Hematopoietic multipotent progenitor cell treated with erythropoietin and hydrocortisone succinate and interleukin-3 and kit ligand, for 6 days (in vitro differentiated cells): ENCODE data around the gene NANOG.
"Not testable (repeated sequence)": the region's sequence is repeated elsewhere in the genome, so short reads cannot be mapped to it uniquely, and the experiment has no call there.

ENCODE experiments used
- DNase-seq: peaks from one replicate; pipeline ENCODE4 v3.0.0-alpha.2; 2015

NANOG gene

DNA sequence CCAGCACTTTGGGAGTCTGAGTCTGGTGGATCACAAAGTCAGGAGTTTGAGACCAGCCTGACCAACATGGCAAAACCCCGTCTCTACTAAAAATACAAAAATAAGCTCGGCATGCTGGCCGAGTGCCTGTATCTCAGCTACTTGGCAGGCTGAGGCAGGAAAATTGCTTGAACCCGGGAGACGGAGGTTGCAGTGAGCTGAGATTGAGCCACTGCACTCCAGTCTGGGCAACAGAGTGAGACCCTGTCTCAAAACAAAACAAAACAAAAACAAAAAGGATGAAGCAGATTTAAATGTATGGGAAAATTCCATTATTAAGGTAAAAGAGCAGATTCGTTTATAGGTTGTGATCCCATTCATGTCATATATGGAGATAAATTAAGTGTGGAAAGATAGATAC is 17.1 kb downstream of the NANOG start:
- DNase-seq, result not testable (repeated sequence)

DNA sequence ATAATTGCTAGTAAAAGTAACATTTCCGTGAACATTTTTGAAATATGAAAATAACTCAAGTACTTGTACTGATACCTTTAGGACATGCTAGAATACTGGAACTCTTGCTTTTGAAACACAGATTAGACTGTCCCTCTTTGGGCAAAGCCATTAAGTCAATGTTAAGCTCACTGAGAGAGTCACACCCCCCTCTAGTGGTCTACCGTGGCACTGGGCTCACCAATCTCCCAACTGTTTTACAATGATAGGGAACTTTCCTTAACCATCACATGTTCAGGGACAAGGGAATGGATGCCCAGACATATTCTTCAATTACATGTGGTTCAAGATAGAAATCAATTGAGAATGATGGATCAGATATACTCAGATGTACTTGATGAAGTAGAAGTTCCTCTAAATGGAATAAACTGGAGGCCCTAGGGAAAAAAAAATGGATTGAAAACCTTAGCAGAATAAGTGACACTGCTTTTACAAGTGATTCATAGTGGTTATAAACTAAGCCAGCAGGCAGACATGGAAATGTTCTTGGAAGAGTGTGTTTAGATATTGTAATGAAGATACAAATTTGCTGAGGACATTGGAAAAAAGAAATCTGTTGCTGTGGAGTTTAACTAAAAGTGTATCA is 17.8 kb downstream of the NANOG start:
- DNase-seq, result peak; percentile 91

GRCh38 chr12:7825754-7826153 is 36.6 kb downstream of the NANOG start:
- not testable (repeated sequence) for DNase-seq

DNA sequence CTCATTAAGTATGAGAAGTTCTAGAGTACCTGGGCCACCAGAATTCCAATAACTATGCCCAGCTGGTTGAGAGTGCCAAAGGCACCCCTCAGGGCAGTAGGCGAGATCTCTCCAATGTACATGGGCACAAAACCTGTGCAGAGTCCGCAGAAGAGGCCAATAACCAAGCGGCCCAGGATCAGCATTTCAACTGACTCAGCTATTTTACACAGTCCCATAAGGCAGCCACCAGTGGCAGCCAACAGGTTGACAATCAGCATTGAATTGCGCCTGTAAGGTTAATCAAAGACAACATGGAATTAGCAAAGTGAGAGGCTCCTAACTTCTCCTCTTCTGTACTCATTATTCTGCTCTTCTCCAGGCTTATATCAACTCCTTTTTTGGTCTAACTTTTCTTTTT is 40.5 kb downstream of the NANOG start:
- DNase-seq, result not testable (repeated sequence)

GRCh38 chr12:7832059-7832696 is 43.0 kb downstream of the NANOG start:
- peak; percentile 84 for DNase-seq

DNA sequence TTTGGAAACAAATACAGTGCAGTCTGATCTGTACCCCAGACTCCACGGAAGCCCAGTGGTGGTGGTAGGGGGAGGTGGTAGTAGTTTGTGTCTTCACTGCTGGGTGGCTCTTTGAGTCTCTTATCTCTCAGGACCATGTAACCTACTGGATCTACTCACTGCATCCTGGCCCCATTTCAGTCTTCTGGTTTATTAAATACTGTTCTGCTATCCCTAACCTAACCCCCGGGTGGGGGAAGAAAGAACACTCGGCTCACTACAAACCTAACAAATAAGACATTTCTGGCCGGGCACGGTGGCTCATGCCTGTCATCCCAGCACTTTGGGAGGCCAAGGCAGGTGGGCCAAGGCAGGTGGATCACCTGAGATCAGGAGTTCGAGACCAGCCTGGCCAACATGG is 44.0 kb downstream of the NANOG start:
- peak; percentile 63 for DNase-seq

DNA sequence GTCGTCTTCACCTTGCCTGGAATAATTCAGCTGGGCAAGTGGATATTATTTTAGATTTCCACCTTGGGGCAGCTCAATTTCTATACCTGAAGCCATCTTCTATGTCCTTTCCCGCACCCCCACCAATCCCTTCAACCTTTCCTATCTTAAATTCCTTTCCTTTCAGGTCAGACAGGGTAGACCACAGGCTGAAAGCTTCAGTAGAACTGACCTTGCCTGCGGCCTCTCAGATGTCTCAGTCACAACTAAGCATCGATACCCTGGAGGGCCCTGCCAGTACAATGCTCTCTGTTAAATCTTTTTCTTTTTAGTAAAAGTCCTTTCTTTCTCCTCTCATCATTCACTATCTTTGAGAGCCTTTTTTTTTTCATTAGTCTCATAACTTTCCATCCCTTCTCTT is 44.6 kb downstream of the NANOG start:
- no peak for DNase-seq

- peak; percentile 20 for DNase-seq
Observed at GRCh38 chr12:7834701-7835100, 45.5 kb downstream of the NANOG start.

DNA sequence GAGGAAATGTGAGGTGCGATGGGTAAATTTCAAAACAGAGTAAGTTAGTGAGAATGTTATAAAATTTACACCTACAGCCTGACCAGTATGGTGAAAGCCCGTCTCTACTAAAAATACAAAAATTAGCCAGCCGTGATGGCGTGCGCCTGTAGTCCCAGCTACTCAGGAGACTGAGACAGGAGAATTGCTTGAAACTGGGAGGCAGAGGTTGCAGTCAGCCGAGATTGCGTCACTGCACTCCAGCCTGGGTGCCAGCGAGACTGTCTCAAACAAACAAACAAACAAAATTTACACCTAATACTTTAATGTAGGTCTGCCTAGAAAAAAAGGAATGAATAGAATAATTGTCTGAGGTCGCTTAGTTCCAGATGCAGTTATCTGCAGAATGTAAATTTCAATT is 45.9 kb downstream of the NANOG start:
- DNase-seq, result no peak

GRCh38 chr12:7835766-7836165 is 46.6 kb downstream of the NANOG start:
- no peak for DNase-seq

DNA sequence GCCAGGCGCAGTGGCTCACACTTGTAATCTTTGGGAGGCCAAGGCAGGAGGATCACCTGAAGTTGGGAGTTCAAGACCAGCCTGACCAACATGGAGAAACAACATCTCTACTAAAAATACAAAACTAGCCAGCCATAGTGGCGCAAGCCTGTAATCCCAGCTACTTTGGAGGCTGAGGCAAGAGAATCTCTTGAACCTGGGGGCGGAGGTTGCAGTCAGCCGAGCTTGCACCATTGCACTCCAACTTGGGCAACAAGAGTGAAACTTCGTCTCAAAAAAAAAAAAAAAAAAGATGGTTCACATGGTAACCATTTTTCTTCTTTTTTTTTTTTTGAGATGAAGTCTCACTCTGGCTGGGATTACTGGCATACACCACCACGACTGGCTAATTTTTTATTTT is 48.2 kb downstream of the NANOG start:
- DNase-seq, result no peak

- not testable (repeated sequence) for DNase-seq
Observed at GRCh38 chr12:7839226-7839625, 50.0 kb downstream of the NANOG start.

DNA sequence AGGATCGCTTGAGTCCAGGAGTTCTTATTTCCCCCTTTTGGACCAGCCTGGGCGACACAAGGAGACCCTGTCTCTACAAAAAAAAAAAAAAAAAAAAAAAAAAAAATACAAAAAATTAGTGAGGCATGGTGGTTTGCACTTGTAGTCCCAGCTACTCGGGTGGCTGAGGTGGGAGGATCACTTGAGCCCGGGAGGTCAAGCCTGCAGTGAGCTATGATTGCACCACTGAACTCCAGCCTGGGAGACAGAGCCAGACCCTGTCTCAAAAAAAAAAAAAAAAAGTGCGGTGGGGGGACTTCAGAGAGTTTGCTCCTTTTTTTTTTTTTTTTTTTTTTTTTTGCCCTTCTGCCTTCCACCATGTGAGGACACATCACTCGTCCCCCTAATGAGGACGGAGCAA is 50.6 kb downstream of the NANOG start:
- not testable (repeated sequence) for DNase-seq

- not testable (repeated sequence) for DNase-seq
Observed at GRCh38 chr12:7842444-7842843, 53.2 kb downstream of the NANOG start.

GRCh38 chr12:7843149-7843548 is 53.9 kb downstream of the NANOG start:
- not testable (repeated sequence) for DNase-seq

GRCh38 chr12:7843583-7843982 is 54.4 kb downstream of the NANOG start:
- not testable (repeated sequence) for DNase-seq

- DNase-seq, result peak; percentile 47
Observed at GRCh38 chr12:7844116-7844515, 54.9 kb downstream of the NANOG start.

DNA sequence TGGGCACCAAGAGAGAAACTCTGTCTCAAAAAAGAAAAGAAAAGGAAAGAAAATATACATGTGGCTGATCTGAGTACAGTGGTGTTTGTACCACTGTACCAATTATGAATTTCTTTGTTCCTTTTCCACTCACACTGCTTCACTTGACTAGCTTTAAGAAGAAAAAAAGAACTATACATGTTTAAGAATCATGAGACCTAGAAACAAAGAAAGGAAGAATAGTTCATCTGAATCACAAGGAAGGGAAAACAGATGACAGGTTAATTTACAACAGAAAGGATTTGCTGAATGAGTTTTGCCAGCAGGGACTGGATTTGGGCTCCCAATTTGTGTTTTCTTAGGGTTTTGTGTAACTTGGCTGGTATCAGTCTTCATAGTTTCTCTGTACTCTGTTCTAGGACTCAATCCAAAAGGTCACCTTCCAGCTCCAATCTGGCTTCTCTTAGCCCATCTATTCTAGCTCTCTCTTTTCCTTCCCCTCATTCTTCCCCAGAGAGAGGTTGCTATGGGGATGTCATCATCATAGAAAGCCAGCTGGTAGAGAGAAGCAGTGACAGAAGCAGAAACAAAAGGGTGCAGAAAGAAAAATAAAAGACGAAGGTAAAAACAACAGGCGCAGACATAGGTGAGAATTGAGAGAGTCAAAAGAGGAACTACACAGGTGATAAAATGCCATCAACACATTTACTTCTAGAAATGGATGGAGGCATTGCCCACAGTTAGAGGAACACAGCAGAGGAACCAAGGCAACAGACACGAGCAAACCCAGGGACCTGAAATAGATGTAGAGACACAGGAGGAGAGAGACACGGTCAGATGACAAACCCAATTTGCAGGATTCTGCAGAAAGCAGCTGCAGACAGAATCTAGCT is 58.3 kb downstream of the NANOG start:
- DNase-seq, result not testable (repeated sequence)

GRCh38 chr12:7848098-7848422 is 58.9 kb downstream of the NANOG start:
- not testable (repeated sequence) for DNase-seq
